GM18907 (cell line): ENCODE data around the gene SLC22A1.
"Not testable (repeated sequence)": the region's sequence is repeated elsewhere in the genome, so short reads cannot be mapped to it uniquely, and the experiment has no call there.

Experiments
- ATAC-seq: cut with Tn5 transposase; IDR thresholded peaks from one replicate; pipeline ENCODE4 v1.9.1; 2021; ENCODE audit warnings: mild to moderate bottlenecking, moderate library complexity; ENCODE audit not compliant: unreplicated experiment

Gene SLC22A1

DNA sequence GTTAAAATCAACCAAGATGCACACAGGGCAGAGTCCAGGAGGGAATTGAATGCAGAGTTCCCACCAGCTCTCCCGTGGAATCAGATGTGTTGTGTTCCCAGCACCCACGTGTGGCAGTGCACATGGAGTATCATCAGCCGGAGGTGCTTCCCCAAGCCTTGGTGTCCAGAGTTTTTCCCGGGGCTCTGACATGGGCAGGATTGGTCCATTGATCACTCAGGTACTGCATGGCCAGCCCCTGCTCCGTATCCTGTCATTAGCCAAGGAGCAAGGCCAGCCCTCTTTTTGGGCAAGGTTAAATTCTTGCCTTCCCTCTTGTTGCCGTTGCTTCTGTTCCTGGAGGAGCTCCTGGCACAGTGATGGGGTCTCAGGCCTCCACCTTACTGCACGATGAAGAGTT lies 28.6 kb upstream of the SLC22A1 start:
- ATAC-seq = no peak

DNA sequence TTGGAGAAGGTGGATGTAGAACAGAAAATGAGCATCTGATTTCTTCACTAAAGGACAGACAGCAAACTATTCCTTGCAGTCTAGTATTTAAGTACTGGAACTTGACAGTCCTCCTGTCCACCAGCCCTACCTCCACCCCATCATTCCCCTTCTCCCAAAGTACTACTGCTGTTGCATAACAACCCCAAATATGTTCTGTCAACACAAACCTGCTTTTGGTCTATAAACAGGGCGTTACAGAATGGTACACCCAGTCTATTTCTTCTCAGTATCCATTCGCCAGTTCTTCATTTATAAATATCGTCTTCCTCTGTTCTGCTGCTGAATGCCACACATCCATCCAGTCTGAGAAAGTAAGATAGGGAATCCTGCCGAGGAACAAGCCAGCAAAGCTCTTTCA lies 27.7 kb upstream of the SLC22A1 start:
- no peak for ATAC-seq

DNA sequence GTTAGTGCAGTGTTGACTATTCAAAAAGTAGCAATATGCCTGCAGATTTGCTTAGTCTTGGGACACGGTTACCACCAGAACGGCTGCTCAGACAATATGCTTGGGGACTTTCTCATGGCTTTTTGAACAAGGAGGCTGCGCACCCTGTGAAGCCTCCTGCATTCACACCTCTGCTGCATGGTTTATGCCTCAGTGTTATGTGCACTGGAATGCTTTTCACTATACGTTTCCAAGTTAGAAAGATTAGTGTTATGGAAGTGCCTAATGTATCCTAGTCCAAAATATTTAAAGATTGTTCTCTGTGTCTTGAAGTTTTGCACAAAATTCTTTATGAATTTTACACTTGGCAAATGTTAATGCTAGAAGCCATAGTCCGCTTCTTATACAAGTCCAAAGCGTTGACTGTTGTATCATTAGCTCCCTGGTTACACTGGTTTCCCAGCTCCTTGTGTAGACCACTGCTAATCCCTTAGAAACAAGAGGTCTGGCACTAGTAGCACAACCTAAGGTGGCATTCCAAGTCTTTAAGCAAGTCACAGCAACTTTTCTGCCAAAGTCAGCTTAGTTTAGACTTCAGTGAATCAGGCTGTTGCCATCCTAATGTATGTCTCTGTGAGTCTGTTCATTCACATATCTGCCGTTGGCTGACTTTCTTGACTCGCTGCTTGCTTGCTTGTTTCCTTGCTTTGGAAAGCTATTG lies 26.3 kb upstream of the SLC22A1 start:
- no peak for ATAC-seq

DNA sequence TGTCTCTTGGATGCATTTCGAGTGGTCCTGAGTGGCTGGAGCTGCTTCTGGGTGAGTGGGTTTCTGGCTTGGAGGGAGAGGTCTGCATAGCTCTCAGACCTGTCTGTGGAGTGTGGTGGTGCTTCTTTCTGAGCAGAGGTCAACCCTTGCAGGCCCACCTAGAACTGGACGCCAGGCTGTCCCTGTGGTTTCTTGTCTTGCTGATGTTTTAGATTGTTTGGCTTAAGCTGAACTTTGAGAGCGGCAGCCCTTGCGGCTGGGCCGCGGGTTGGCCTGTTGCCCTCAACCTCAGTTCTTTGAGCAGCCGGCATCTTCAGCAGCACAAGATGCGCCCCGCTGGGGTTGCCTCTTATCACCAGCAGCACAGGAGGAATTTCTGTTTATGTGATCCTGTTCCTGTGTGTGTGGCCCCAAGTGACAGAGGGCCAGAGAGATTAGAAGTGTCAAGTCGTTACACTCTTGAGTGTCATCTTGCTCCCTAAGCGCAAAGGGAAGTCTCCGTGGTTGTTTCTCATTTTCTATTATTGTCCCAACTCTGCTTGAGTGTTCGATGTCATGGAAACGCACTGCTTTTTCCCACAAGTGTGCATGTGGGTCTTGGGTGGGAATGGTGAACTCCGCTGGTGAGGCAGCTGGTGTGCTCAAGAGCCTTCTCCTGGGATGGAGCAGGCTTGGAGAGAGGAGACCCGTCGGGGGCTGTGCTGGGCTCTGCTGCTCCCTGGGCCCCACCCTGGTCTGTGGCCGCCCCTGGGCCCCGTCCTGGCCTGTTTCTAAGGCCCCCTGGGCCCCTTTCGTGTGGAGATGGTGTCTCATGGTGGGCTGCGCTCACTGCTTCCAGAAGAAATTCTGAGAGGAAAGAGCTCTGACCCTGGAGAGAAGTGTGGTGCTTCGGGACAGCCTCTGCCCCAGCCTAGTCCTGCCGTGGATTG lies 20.1 kb upstream of the SLC22A1 start:
- no peak for ATAC-seq

DNA sequence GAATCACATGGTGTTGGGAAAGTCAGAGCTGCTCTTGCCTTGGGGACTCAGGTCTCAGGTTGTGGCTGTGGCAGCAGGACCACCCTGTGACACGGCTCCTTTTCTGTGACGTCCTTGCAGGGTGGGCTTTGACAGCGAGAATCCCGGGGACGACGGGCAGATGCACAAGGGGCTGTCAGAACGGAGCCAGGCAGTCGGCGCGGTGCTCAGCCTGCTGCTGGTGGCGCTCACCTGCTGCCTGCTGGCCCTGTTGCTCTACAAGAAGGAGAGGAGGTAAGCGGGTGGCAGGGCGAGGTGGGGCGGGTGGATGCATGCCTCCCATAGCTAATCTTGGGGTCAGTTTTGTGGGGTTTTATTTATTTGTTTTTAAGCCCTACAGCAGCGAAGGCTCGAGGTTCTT lies 19.2 kb upstream of the SLC22A1 start:
- no peak for ATAC-seq

DNA sequence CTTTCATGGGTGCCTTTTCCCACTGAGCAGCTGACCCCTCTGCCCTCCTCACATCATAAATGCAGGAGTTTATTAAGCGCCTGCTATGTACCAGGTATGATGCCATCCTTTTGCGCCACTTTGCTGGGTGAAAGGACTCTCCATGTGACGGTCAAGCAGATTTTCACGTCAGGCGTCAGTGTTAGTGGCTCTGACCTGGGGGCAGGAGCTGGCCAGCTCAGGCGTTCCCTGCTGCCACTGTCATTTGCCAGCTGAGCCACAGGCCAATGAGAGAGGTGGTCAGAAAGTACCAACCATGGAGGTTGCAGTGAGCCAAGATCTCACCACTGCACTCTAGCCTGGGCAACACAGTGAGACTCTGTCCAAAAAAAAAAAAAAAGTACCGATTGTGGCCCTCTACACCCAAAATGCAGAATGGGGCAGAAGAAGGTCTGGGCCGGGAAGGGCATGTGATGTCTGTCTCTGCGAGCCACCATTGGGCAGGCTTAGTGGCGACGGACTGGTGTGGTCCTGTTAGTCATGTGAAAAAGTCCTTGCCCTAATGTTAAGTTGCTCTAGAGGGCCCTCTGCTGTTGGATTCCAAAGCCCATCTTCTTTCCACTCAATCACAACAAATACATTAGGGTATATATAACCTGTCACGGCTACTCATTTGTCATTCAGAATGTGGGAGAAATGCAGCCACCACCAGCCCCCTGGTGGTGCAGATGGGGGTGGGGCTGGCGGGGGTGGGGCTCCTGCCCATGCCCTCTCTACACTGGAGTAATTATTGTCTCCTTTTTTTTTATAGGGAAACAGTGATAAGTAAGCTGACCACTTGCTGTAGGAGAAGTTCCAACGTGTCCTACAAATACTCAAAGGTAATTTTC lies 18.4 kb upstream of the SLC22A1 start:
- ATAC-seq = no peak

DNA sequence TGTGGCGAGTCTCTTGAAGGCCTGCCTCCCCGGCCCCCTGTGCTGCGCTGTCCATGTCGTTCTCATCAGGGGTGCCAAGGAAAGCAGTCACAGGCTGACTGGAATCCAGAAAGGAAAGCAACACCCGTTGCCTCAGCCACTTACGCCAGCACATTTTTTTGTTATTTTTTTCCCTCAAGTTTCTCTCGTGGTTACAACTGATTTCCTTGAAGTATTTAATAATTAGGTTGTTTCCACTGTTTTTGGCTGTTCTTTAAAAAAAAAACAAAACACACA lies 17.9 kb upstream of the SLC22A1 start:
- no peak for ATAC-seq

DNA sequence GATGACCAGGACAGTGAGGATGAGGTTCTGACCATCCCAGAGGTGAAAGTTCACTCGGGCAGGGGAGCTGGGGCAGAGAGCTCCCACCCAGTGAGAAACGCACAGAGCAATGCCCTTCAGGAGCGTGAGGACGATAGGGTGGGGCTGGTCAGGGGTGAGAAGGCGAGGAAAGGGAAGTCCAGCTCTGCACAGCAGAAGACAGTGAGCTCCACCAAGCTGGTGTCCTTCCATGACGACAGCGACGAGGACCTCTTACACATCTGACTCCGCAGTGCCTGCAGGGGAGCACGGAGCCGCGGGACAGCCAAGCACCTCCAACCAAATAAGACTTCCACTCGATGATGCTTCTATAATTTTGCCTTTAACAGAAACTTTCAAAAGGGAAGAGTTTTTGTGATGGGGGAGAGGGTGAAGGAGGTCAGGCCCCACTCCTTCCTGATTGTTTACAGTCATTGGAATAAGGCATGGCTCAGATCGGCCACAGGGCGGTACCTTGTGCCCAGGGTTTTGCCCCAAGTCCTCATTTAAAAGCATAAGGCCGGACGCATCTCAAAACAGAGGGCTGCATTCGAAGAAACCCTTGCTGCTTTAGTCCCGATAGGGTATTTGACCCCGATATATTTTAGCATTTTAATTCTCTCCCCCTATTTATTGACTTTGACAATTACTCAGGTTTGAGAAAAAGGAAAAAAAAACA lies 16.6 kb upstream of the SLC22A1 start:
- ATAC-seq = no peak

DNA sequence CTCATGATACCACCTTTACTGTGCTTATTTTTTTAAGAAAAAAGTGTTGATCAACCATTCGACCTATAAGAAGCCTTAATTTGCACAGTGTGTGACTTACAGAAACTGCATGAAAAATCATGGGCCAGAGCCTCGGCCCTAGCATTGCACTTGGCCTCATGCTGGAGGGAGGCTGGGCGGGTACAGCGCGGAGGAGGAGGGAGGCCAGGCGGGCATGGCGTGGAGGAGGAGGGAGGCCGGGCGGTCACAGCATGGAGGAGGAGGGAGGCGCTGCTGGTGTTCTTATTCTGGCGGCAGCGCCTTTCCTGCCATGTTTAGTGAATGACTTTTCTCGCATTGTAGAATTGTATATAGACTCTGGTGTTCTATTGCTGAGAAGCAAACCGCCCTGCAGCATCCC lies 15.6 kb upstream of the SLC22A1 start:
- no peak for ATAC-seq

DNA sequence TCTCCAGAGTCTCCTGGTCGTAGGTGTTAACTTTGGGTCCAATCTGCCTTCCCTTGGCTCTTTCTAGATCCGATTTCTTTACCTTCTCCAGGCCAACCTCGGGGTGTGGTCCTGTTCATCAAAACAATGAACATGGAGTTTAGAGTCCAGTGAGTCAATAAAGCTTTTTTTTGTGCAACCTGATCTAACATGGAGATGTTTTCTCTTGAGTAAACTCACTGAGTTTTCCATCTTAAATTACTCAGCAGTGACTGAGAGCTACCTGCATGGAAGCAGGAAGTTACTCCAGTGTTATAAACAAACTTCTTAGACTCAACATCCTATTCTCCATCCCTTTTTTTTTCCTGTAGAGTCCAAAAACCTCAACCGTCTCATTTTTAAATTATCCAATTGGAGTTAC lies 14.9 kb upstream of the SLC22A1 start:
- no peak for ATAC-seq

DNA sequence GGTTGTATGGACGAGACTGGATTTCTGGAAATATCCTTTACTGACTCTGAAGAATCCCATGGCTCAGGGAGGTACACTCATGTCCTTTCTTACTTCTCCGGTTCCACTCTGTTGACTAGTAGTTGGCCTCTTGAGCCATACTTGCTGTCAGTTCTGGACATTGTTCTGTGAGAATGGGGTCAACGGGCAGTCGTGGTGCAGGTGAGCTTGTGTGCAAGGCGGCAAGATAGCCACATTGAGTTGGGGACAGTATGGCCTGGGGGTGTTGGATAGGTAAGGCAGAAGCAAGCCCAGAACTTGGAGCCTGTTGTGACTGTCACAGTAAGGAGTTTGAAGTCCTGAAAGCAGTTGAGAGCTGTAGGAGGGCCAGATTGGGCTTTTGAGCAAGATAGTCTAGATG lies 13.5 kb upstream of the SLC22A1 start:
- no peak for ATAC-seq

DNA sequence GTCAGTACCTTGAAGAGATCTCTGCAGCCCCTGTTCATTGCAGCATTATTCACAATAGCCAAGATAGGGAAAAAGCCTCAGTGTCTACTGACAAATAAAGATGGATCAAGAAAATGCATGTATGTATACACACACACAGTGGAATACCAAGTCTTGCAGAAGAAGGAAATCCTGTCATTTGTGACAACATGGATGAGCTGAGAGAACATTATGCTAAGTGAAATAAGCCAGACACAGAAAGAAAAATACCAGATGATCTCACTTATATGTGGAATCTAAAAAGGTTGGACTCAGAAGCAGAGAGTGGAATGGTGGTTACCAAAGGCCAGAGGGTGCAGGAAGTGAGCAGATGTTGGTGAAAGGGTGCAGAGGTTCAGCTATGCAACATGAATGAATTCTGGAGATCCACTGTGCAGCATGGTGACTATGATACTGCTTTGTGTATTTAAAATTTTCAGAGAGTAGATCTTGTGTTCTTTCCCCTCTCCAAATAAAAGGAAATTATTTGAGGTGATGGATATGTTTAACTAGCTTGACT lies 11.0 kb upstream of the SLC22A1 start:
- ATAC-seq = no peak

DNA sequence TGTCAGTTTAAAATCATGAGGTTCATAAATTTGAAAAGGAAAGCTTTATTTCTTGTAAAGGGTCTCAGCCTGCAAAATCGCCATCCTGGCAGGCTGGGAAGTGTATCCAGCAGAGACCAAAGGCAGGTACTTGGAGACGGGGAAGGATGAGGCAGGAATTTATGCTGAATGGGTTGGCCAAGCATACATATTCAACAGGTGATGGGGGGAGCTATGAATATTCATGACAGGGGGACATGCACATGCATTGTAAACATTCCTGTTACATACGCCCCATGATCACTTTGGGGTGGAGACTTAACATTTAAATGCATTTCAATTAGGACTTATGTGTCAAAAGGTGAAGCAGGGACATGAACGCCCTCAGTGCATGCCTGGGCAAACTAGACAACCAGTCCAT lies 9.8 kb upstream of the SLC22A1 start:
- no peak for ATAC-seq

DNA sequence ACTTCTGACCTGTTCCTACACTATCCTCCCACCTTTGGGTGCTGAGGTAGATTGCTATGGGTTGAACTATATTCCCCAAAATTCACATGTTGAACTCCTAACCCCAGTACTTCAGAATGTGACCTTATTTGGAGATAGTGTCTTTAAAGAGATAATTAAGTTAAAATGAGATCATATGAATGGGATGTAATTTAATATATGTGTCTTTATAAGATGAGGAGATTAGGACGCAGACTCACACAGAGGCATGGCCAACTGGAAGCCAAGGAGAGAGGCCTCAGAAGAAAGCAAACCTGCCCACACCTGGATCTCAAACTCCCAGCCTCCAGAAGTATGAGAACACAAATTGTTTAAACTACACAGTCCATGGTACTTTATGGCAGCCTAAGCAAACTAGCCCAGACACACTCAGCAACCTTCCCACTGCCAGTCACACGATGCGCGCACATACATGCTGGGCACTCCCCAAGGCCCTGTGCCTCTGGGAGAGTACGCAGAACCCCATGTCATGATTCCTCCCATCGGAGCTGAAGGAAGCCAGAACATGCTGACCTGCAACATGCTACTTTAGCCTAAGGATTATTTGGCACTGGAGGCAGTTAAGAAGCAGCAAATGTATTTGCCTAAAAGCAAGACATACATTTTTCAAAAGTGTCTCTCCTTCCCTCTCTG lies 8.9 kb upstream of the SLC22A1 start:
- no peak for ATAC-seq

DNA sequence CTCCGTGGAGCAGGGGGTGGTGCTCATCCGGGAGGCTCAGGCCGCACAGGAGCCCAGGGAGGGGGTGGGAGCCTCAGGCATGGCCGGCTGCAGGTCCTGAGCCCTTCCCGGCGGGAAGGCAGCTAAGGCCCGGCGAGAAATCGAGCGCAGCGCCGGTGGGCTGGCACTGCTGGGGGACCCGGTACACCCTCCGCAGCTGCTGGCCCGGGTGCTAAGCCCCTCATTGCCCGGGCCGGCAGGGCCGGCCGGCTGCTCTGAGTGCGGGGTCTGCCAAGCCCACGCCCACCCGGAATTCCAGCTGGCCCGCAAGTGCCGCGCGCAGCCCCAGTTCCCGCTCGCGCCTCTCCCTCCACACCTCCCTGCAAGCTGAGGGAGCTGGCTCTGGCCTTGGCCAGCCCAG lies 7.1 kb upstream of the SLC22A1 start:
- not testable (repeated sequence) for ATAC-seq

DNA sequence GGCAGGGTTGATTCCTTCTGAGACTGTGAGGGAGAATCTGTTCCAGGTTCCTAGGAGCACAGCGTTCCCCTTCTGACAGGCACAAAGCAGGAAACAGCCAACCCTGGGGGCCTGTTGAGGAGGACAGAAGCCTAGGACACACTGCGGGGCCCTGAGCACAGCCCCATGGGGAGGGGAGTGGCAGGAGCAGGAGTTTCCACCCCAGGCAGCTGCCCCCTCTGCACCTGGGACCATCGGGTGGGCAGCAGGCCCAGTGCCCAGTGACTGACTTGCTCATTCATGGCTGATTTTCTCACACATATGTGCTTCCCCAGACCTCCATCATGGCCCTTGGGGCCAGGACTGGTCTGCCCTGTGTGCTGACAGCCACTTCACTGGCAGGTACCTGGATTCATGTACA lies 6.2 kb upstream of the SLC22A1 start:
- no peak for ATAC-seq

DNA sequence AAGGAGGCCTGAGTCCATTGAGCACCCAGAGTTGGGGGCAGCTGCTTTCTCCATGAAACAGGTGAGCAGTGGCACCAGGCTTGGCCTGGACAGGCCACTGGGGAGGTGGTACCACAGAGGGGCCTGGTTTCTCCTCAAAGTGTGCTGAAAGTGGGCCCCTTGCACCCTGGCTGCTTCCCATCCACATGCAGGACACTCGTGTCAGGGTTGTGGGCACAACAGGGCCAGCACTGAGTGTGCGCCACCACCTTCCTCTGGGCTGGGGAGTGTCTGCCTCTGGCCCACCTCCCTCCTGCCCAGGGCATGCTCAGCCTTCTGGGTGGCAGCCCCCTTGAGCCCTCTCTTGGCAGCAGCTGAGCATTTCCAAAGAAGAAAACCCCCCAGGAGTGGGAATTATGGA lies 5.2 kb upstream of the SLC22A1 start:
- ATAC-seq = no peak

DNA sequence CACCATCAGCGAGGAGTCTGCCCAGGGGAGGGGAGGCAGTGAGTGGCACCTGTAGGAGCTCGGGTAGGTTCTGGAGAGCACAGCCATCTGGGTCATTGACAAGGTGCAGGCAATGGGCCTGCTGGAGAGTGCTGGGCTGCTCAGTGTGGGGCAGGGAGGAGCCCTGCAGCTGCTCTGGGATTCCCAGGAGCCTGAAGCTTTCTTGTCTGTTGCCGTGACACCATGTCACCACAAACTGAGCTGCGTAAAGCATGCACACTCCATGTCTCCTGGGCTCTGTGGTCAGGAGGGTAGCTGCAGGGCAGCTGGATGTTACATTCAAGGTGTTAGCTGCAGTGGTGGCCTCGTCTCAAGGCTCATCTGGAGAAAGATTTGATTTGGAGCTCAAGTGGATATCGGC lies 4.5 kb upstream of the SLC22A1 start:
- no peak for ATAC-seq

DNA sequence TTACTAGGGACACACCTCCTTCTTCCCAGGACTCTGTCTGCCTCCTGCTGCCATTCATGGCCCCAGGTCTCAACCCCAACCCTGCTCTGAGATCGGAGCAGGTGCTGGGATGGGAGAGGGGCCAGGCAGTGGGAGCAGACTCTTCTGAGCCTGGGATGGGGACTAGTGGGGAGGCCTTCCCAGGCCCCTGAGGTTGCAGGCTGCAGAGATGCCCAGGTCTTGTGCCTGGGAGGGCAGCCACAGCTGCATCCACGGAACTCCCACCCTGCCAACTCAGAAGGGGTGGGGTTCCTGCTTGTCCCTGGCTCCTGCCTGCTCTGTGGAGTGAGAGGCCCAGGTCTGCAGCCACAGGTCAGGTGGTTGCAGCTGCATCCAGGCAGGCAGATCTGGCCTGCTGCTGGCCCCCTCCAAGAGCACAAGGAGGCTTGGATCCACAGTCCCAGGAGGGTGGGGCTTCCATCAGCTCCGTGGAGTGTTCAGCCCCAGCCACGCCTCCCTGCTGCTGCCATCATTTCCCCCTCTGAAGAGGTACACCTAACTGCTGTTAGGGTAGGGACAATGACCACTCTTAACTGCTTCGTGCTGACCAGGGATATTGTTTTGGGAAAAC lies 2.9 kb upstream of the SLC22A1 start:
- no peak for ATAC-seq

DNA sequence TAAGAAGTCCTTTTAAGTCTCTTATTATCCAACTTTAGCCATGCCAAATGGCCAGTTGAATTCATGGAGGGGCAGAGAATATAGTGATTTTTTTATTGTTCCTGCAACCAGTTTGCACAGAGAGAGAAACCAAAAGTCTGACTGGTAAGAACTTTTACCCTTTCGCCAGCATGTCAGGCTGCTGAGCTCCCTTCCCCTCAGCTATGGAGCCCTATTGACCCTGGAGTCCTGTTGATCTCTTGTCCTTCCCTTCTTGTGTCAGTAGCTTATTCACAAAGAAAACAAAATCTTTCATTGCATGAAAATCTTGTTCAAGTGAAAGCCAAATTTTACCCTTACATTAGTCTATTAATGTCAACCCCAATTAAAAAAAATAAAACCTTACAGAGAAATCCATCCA lies 1.5 kb upstream of the SLC22A1 start:
- no peak for ATAC-seq
